Stimulated activated CD4-positive, alpha-beta T cell treated with anti-CD3 and anti-CD28 coated beads, Interleukin-4, amount 100 ng/mL, for 1 hour (primary cell): Measurements from ENCODE around the gene CHMP4B.

ENCODE experiments used
- DNase-seq: peaks from one replicate; pipeline ENCODE4 v3.0.0-alpha.2; 2020

Gene CHMP4B

DNA sequence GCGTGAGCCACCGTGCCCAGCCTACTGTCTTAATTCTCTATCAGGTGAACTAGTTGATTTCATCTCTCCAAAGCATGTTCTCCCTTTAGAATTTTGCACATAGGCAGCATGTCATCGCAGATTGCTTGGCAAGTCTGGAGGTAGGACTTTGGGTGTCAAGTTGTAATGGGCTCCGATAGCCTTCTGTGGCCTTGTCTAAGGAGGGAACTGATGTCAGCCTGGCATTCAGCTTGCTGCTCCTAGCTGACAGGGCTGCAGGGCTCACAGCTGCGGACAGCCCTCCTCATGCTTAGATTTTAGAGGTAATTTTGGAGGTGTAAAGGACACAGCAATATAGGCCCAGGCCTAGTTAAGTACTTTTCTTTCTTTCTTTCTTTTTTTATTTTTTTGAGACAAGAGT, 11.3 kb downstream of the CHMP4B start:
- DNase-seq, result no peak

DNA sequence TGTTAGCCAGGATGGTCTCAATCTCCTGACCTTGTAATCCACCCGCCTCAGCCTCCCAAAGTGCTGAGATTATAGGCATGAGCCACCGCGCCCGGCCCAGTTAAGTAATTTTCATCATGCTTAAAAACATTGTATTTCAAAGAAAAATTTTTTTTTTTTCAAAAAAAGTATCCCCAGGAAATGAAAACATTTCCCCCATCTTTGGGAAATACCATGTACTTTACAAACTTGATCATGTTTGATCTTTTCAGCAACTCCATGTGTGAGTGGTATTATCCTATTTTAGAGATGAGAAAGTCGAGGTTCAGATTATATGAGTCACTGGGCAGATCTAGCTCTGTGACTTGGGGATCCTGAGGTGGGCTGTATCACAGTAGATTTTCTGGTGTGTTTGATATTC, 11.8 kb downstream of the CHMP4B start:
- no peak for DNase-seq

DNA sequence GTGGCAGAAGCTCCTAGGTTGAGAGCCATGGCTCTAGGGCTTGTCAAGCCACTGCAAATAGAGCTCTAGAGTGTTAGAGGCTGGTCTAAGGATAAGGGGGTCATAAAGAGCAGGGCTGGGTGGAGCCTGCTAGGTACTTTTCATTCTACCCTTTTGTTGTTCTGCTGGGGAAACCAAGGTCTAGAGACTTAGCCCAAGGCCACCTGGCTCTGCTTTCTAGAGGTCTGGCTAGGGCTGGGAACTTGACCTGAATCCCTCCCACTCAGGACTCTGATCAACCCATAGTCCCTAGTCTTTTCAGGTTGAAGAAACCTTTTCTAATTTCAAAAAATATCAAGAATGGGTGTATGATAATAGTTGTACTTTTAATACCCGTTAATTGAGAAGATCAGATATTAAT, 13.7 kb downstream of the CHMP4B start:
- no peak for DNase-seq

DNA sequence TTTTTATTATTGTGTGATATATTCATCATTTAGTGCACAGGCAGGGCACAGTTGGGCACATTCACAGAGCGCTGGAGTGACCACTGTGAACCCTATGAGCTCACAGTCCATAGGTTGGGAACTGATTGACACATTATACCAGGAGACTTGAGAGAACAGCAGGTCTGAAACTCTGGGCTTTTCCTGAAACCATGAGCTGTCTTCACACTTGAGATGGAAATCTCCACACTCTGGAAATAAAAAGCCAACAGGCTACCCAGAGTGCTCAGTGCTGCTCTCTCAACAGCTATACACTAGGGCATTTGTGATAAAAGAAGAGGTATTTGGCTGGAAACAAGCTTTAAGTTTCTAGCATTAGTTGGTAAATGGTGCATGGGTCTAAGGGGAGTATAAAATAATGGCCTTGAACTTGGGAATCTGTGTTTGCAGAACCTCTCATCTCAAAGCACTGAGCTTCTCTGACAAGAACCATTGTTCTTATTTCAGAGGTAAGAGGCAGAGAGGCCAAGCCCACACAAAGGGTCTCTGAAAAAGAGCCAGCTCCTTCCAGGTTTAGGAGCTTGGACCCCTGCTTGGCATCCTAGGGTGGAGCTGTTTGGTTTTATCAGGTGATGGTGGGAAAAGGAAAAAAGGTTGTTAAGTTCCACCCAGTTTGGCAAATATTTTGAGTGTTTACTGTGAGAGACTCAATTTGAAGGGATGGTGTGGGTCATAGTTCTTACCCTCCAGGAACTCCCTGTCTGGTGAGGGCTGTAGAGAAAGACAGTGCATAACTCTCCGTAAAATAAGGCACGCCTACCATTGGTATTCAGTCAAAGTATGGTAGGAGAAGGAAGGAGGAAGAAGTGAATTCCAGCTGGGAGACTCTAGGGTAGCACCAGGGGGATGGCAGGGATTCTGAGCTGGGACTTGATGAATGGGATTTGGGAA, 14.5 kb downstream of the CHMP4B start:
- DNase-seq, result no peak

DNA sequence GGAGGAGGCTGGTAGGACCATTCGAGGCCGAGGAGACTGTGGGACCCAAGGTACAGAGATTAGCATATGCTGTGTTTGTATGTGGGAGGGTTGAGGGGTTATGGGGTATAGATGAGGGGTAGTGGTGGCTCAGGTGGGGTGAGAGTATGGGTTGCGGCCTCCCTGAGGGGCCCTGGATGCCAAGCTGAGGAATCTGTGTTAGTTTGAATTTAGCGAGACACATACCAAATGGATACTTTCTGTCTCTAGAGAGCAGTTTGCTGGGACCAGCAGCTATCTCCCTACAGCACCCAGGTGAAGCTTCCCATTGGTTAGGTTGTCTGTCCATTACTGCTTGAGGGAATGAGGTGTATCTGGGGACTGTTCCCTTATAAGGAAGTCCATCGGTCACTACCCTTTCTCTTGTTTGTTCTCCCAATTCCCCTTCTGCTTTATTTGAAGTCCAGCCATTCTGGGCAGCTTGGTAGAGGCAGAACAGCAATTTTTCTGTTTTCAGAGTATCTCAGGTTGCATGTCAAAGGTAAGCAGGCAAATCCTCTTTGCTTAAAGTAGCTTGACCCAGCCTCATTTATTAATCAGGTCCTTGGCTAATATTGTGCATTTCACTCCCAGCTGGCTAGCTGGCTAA, 15.2 kb downstream of the CHMP4B start:
- no peak for DNase-seq

GRCh38 chr20:33827109-33827508, 16.0 kb downstream of the CHMP4B start:
- DNase-seq, result no peak

DNA sequence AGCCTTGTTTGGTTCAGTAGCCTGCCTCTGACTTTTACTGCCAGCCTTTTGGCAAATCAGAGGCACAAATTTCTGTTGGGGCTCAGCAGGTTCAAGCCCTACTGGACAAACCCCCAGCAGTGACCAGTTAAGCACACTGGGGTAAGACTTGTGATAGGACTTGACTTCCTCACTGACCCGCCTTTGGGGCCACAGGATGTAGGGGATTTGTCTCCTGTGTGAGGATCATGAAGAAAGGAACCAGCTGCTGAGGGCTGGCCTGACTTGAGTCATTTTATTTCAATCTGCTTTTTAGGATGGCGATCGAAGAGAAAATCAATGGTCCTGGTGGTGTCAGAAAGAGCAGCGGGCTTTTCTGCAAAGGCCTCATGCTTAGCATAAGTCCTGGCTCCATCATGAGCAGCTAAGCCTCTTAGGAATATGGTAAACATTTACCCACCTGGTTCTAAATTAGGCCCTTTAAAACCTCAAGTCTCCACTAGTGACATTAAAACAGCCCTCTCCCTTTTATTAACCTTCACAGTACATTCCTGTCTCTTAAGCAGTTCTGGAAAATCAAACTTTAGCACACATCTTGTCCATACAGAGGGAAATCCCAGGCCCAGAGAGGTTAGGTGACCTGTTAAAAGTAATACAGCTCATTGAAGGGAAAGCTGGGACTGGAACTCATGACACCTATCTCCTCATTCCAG, 16.6 kb downstream of the CHMP4B start:
- DNase-seq, result no peak

DNA sequence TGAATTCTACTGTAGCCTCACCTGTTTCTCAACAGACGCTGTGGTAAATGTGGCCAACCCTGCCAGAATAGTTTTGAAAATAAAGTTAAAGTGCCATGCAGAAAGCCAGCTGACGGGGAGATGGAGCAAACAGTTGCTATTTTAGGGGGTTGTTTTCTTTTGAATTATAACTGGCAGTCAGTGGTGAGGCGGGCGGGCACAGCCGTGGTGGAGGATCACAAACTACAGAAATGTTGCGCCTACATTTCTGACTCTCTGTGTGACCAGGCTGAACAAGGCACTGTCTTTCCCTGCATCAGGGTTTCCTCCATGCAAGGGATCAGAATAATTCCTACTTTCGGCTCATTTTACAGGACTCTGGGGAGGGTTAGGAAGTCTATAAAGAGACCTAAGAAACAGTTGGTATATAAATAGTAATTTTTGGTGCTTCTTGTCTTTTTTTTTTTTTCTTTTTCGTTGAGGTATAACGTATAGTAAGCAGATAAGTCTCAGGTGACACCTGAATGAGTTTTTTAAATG, 17.2 kb downstream of the CHMP4B start:
- no peak for DNase-seq

GRCh38 chr20:33828967-33829560, 17.9 kb downstream of the CHMP4B start:
- no peak for DNase-seq

- no peak for DNase-seq
Observed at GRCh38 chr20:33829636-33830035, 18.5 kb downstream of the CHMP4B start.

DNA sequence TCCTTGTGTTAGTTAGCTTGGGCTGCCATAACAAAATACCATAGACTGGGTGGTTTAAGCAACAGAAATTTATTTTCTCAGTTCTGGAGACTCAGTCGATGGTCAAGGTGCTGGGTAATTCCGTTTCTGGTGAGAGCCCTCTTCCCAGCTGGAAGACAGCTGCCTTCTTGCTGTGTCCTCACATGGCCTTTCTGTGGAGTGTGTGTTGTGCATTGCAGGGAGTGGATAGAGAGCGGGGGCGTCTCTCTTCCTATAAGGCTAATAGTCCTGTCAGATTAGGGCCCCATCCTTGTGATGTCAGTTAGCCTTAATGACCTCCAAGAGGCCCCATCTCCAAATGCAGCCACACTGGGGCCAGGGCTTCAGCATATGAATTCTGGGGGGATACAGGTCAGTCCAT, 19.2 kb downstream of the CHMP4B start:
- no peak for DNase-seq

GRCh38 chr20:33832103-33832804, 21.1 kb downstream of the CHMP4B start:
- no peak for DNase-seq

GRCh38 chr20:33833333-33833732, 22.2 kb downstream of the CHMP4B start:
- DNase-seq, result no peak

DNA sequence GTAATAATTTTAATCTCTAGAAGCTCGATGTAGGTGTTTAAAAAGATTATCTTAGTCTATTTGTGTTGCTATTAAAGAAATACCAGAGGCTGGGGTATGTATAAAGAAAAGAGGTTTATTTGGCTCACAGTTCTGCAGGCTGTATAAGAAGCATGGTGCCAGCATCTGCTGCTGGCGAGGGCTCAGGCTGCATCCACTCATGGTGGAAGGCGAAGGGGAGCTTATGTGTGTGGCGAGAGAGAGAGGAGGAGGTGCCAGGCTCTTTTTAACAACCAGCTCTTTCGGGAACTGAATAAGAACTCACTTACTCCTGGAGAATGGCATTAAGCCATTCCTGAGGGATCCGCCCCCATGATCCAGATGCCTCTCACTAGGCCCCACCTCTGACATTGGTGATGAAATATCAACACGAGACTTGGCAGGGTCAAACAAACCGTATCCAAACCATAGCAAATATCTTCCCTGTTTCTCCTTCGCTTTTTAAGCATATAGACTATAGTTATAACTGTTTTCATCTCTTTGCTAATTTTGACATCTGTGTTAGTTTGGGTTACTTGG, 24.5 kb downstream of the CHMP4B start:
- DNase-seq, result no peak

DNA sequence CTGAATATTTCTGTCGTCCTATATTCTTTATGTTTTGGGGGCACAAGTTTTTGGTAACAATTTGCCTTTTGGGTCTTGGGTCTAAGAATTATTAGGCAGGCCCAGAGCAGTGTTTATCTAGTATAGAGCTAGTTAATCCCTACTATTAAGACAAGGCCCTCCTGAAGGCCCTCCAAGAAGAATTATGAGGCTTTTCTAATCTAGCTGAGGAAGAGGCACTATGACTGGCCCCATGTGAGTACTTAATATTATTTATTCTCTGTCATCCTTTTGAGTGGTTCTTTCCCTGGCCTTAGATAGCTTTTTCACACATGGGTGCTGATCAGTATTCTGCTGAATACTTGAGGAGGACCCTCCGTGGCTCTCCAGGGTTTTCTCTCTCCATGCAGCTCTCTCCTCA, 25.1 kb downstream of the CHMP4B start:
- no peak for DNase-seq

DNA sequence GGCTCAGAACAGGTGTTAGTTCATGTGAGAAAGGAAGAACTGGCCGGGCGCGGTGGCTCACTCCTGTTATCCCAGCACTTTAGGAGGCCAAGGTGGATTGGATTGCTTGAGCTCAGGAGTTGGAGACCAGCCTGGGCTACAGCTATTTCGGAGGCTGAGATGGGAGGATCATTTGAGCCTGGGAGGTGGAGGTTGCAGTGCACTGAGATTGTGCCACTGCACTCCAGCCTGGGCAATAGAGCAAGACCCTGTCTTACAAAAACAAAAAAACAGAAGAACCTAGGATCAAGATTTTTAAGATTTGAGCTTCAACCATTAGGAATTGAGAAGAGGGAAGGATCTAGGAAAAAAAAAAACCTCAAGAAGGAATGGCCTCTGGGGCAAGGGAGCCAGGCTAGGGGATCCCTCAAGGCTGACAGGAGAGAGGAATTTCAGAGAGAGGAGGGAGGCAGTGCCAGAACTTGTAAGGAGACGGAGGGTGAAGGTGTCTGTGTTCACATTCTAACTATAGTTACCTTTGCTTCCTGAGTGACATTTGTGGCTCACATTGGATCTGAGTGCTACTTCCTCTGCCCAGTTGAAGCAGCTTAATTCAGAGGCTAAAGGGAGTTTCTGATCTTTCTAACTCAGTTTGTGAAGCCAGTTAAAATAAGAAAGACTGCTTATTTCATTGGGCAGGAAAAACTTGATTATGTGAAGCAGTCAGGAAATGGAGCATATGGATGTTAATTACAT, 26.1 kb downstream of the CHMP4B start:
- no peak for DNase-seq

DNA sequence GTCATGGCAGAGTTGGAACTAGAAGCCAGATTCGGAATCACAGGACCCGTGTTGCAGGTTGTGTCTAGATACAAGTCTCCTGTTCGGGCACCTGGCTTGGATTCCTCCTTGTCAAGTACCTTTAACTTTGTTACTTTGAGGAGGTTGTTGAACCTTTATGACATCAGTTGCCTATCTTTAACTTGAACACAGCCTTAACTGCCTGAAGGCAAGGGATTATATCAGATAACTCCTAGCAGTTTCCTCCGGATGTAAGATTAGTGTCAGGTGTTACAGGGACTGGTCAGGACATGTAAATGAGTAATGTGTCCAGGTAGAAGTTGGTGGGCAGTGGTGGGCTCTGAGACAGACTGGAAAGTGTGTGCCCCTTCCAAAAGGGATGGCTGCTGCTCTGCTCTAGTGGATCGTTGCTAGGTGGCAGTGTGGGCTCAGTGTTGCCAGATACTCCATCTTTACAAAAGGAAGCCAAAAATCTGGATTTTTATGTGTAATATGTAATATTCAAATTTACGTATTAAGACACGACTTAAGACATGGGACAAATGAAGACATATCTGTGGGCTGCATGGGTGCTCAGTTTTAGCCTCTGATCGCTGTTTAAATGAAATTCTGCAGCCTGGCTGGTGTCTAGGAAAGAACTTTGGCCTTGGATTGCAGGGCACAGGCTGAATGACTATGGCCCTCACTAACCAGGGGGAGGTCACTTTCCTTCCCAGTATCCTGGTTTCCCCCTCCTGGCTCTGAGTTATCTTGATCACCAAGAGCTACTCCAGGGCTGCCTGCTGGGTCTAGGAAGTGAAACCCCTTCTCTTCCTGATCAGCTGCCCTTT, 27.1 kb downstream of the CHMP4B start:
- no peak for DNase-seq

DNA sequence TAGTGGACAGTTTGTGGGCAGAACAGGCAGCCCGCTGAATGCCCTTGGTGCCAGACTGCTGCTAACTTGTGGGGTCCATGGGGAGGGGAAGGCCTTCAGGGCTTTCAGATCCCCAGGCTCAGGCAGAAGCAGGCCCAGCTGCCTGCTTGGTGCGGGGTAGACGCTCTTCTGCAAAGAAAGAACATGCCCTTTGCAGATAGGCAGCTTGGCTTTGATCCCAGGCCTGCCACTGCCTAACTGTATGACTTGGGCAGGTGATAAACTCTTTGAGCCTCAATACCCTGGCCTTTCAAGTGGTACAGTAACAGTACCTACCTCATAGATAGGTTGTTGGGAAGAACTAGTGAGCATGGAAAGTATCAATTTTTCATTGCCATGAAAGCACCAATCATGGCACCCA, 28.4 kb downstream of the CHMP4B start:
- DNase-seq, result no peak

DNA sequence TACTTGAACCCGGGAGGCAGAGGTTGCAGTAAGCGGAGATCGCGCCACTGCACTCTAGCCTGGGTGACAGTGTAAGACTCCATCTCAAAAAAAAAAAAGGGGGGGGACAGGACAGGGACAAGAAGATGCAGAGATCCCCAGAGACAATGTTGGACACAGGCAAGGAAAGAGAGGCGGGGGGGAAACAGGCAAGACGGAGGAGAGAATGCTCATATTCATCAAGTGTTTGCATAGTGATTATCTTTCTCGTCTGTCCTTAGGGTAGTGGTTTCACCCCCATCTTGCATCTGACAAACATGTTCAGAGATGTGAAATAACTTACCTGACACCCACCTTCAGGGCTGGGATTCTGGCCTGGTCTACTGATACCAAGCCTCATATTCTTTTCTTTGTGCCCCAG, 29.0 kb downstream of the CHMP4B start:
- no peak for DNase-seq

- no peak for DNase-seq
Observed at GRCh38 chr20:33840759-33841435, 29.7 kb downstream of the CHMP4B start.
